Smooth muscle cell of the brain vasculature (primary cell): Measurements from ENCODE around the gene IQCF5.
"Not testable (repeated sequence)": the region's sequence is repeated elsewhere in the genome, so short reads cannot be mapped to it uniquely, and the experiment has no call there.

Experiments
- DNase-seq: peaks from one replicate; pipeline ENCODE4 v3.0.0-alpha.2; 2012; ENCODE audit warnings: low read depth, low spot score

IQCF5 gene

GRCh38 chr3:51875501-51875900, at the start of gene IQCF5:
TSS of gene IQCF5 (minus strand) at chr3:51875601. CDS start at chr3:51875531, 70 bp downstream.
- DNase-seq = no peak

- DNase-seq = no peak
These were observed 45.7 kb upstream of the IQCF5 start for GRCh38 chr3:51921081-51921578.

GRCh38 chr3:51916418-51916817, 41.0 kb upstream of the IQCF5 start:
- DNase-seq = no peak

- no peak for DNase-seq
These were observed 32.6 kb upstream of the IQCF5 start for GRCh38 chr3:51908026-51908425.

- DNase-seq = no peak
These were observed 28.8 kb upstream of the IQCF5 start for GRCh38 chr3:51904034-51904823.

GRCh38 chr3:51902361-51902760, 27.0 kb upstream of the IQCF5 start:
- DNase-seq = not testable (repeated sequence)

GRCh38 chr3:51900043-51900442, 24.6 kb upstream of the IQCF5 start:
- DNase-seq = not testable (repeated sequence)

- DNase-seq = no peak
These were observed 22.0 kb upstream of the IQCF5 start for GRCh38 chr3:51897391-51897790.

- no peak for DNase-seq
These were observed 21.4 kb upstream of the IQCF5 start for GRCh38 chr3:51896607-51897305.

- no peak for DNase-seq
These were observed 19.5 kb upstream of the IQCF5 start for GRCh38 chr3:51894939-51895338.

- no peak for DNase-seq
These were observed 19.0 kb upstream of the IQCF5 start for GRCh38 chr3:51894391-51894790.

- no peak for DNase-seq
These were observed 16.0 kb upstream of the IQCF5 start for GRCh38 chr3:51891242-51892039.

- DNase-seq = no peak
These were observed 13.2 kb upstream of the IQCF5 start for GRCh38 chr3:51888463-51889105.

GRCh38 chr3:51887620-51888019, 12.2 kb upstream of the IQCF5 start:
- no peak for DNase-seq

GRCh38 chr3:51886447-51886846, 11.0 kb upstream of the IQCF5 start:
- no peak for DNase-seq

- no peak for DNase-seq
These were observed 4.5 kb upstream of the IQCF5 start for GRCh38 chr3:51879937-51880336.

GRCh38 chr3:51876186-51876585, 785 bp upstream of the IQCF5 start:
- DNase-seq = no peak

GRCh38 chr3:51874889-51875288, 512 bp downstream of the IQCF5 start:
- DNase-seq = no peak

GRCh38 chr3:51874411-51874810, 990 bp downstream of the IQCF5 start:
- no peak for DNase-seq

- no peak for DNase-seq
These were observed 1.5 kb downstream of the IQCF5 start for GRCh38 chr3:51873876-51874275.

GRCh38 chr3:51873253-51873766, 2.1 kb downstream of the IQCF5 start:
- no peak for DNase-seq
